ENCODE data around the gene CEBPG.

- TF ChIP-seq, protein P1, sequence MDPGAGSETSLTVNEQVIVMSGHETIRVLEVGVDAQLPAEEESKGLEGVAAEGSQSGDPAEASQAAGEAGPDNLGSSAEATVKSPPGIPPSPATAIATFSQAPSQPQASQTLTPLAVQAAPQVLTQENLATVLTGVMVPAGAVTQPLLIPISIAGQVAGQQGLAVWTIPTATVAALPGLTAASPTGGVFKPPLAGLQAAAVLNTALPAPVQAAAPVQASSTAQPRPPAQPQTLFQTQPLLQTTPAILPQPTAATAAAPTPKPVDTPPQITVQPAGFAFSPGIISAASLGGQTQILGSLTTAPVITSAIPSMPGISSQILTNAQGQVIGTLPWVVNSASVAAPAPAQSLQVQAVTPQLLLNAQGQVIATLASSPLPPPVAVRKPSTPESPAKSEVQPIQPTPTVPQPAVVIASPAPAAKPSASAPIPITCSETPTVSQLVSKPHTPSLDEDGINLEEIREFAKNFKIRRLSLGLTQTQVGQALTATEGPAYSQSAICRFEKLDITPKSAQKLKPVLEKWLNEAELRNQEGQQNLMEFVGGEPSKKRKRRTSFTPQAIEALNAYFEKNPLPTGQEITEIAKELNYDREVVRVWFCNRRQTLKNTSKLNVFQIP (CRISPR knock-in tag; IDR thresholded peaks at IDR 0.05; ENCODE audit: borderline replicate concordance, low read depth) = no peak
- TF ChIP-seq ISL1 (CRISPR knock-in tag; IDR thresholded peaks at IDR 0.05) = no peak
- TF ChIP-seq PATZ1 (CRISPR knock-in tag; IDR thresholded peaks at IDR 0.05; ENCODE audit: borderline replicate concordance) = no peak
- TF ChIP-seq GLIS3 (CRISPR knock-in tag; IDR thresholded peaks at IDR 0.05) = no peak
- TF ChIP-seq ZFP30 (CRISPR knock-in tag; IDR thresholded peaks at IDR 0.05) = no peak
- no peak for TF ChIP-seq SNAI2 (CRISPR knock-in tag; IDR thresholded peaks at IDR 0.05)
Observed at GRCh38 chr19:33333642-33334041, 39.9 kb upstream of the CEBPG start.

All from SK-N-SH treated with all-trans-retinoic acid at 6 μM for 48 hours (cell line).